ENCODE data around the gene F2.

DNA sequence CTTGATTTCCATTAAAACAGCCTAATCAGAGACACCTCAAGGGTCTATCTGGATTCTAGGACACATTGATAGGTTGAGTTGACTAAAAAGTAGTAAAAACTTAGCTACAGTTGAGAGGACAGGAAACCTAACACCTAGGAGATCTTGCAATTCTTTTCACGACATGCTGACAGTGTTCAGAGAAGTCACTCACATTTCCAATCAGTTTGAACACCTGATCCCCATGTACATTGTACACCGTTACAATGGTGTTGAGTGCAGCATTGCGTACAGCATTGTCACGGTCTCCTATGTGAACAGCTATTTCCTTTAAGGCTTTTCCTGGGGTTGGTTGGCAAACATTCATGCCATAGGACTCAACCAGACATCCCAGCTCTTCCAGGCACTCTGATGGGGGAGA is 42.8 kb downstream of the F2 start:
- TF ChIP-seq CTCF (IDR thresholded peaks at IDR 0.05), result no peak
- no peak for TF ChIP-seq POLR2A (IDR thresholded peaks at IDR 0.05)

Data from tibial nerve (tissue), 3 donors.